Left lobe of liver (tissue), 2 donors: ENCODE data around the gene MTSS2. TPM values are rescaled to one million over a fixed set of nuclear protein-coding genes. Genes with fewer than 3 reads are reported as not detected.
"Not testable (repeated sequence)": the region's sequence is repeated elsewhere in the genome, so short reads cannot be mapped to it uniquely, and the experiment has no call there.

Experiments
- ATAC-seq: fragments of 200-7000 bp; cut with Tn5 transposase; one replicate; pipeline ENCODE4 v1.9.1; 2020; ENCODE audit warnings: mild to moderate bottlenecking, moderate library complexity
- DNase-seq: peaks from one replicate; pipeline ENCODE4 v3.0.0-alpha.2; 2020; ENCODE audit warnings: low spot score
- total RNA-seq: library from RNA; stranded (reverse); gene quantifications from one replicate; pipeline ENCODE4 v1.2.1, GENCODE V29; 2021
- donor health status: DM: no; HTN: no; CAD: no; lungs with moderate emphysema.
- donor health status: DM: no; HTN: yes; CAD: no.

Gene MTSS2
- total RNA-seq, 1 donor from 2014 or later = 58.1 TPM

DNA sequence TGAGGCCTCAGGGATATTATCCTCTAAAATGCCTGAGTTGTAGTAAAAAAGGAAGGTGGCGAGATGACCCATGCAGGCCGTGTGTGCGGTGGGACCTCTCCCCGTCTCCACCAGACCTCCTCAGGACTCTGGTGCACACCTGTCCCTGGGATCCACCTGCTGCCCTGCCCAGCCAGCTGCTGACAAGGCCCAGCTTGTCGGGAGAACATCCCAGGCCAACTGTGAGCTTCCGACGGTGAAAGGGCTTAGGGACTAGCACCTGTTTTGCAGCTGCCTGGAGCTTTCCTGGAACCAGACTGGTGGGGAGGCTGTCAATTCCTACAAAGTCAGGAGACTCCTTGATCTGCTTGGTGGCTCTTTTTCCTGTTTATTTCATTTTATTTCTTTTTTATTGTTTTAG, 27.9 kb downstream of the MTSS2 start:
- DNase-seq (no peak), ATAC-seq (no peak)

- ATAC-seq (peak; percentile 24), DNase-seq (no peak)
These were observed 29.1 kb downstream of the MTSS2 start for GRCh38 chr16:70656712-70657263.

DNA sequence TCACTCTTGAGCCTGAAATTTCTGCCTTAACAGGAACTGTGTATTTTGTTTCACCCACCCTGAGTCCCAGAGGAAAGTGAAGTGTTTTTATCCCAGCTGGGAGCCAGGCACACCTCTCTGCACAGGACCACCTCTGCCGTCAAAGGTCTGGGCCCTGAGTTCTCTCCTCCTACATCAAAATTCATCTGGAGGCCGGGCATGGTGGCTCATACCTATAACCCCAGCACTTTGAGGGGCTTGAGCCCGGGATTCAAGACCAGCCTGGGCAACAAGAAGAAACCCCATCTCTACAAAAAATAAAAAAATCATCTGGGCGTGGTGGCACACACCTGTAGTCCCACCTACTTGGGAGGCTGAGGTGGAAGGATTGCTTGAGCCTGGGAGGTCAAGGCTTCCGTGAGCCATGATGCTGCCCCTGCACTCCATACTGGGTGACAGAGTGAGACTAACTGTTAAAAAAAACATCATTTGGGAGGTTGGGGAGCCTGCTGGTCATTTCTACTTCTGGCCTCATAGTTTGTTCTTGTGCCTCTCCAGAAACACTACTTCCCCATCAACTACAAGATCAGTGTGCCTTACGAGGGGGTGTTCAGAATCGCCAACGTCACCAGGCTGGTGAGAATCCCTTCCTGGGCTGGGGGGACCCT, 29.7 kb downstream of the MTSS2 start:
- ATAC-seq (no peak), DNase-seq (no peak)

DNA sequence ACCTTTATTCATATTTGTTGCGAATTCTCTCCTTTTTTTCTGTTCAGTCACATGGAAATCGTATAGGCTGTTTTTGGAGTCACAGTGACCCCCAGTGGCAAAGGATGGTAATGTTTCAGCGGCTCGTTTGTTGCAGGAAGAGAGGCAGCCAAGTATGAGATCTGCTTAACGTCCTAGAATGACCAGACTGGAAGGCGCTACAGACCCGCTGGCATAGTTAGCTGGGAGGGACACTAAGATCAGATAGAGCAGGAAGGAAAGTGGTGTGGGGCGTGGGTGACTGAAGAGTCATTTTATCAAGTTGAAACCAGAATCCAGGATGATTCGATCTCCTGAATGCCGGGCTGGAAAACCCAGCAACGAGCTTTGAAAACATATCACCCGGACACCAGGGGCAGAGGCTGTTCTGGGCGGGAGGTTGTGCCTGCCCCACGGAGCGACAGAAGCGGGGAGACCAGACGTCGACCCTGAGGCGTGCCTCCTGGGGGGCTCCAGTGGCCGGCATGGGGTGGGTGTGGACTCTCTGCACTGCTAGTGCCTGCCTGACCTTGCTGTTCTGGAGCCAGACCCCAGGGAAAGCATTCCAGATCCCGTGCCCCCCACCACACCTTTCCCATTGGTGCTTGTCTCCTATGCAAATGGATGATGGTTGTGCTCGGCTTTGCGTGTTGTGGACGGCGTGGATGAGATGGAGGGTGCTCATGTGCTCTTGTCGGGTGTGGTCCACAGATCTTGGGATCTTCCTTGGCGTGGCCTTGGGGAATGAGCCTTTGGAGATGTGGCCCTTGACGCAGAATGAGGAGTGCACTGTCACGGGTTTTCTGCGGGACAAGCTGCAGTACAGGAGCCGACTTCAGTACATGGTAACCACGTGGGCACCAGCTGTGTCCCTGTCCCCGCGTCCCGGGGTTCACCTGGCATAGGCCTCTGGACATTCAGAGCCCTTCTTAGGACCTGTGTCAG, 31.8 kb downstream of the MTSS2 start:
- peak; percentile 96 for ATAC-seq

GRCh38 chr16:70653406-70653805, 32.4 kb downstream of the MTSS2 start:
- DNase-seq = no peak
- ATAC-seq = no peak

More for the DNA sequence above, 31.8 kb downstream of the MTSS2 start:
- DNase-seq = peak; percentile 84

- ATAC-seq = no peak
- DNase-seq = no peak
These were observed 33.5 kb downstream of the MTSS2 start for GRCh38 chr16:70652322-70652721.

- no peak for DNase-seq
- no peak for ATAC-seq
These were observed 34.3 kb downstream of the MTSS2 start for GRCh38 chr16:70651524-70651923.

GRCh38 chr16:70650216-70650615, 35.6 kb downstream of the MTSS2 start:
- DNase-seq = no peak
- no peak for ATAC-seq

DNA sequence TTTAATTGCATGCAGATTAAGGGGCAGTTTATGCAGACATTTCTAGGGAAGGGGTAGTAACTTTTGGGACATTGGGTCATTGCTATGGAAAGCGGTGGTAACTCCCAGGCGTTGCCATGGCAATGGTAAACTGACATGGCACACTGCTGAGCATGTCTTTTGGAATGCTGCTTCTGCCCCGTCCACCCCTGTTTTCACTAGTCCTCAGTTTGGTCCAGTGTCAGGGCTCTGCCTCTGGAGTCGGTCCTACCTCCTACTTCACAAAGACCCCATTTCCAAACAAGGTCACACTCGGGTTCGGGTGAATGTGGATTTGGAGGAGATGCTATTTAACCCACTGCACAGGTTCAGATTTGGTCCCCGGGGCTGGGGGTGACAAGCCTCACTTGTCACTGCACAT, 36.6 kb downstream of the MTSS2 start:
- DNase-seq (no peak), ATAC-seq (no peak)

GRCh38 chr16:70648606-70649005, 37.2 kb downstream of the MTSS2 start:
- DNase-seq (no peak), ATAC-seq (no peak)

DNA sequence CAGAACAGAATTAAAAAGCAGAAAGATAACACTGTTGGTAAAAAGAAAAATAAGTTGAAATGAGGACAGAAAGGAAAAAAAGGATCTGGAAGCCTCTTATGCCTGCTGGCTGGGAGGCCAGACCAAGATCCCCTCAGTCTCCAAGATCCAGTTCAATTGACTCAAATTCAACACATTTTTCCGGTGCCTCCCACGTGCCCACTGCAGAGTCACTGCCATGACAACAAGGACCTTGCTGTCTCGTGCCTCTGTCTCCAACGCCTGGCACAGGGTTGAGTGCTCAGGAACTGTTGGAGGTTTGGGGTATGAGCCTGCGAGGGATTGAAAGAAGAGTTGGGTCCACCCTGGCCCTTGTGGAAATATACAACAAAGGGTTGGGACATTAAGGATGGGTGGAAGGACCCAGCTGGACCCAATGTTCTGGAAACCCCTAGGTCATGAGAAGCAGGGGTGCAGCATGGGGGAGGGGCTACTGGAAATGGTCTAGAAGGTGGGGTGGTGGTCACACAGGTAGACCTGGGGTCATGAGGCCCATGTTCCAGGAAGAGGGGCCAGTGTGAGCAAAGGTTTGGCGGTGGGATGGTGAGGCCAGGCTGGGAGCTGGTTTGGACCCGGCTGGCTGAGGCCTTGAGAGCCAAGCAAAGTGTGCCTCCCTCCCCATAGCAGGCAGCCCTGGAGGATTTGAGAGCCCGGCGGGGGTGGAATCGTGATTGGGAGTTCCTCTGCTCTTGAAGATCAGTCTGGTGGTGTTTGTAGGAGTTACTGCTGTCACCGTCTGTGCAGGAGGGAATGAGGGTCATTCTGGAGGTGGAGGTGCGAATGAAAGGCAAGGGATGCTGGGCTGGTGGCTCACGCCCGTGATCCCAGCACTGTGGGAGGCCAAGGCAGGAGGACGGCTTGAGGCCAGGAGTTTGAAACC, 38.2 kb downstream of the MTSS2 start:
- DNase-seq = no peak

DNA sequence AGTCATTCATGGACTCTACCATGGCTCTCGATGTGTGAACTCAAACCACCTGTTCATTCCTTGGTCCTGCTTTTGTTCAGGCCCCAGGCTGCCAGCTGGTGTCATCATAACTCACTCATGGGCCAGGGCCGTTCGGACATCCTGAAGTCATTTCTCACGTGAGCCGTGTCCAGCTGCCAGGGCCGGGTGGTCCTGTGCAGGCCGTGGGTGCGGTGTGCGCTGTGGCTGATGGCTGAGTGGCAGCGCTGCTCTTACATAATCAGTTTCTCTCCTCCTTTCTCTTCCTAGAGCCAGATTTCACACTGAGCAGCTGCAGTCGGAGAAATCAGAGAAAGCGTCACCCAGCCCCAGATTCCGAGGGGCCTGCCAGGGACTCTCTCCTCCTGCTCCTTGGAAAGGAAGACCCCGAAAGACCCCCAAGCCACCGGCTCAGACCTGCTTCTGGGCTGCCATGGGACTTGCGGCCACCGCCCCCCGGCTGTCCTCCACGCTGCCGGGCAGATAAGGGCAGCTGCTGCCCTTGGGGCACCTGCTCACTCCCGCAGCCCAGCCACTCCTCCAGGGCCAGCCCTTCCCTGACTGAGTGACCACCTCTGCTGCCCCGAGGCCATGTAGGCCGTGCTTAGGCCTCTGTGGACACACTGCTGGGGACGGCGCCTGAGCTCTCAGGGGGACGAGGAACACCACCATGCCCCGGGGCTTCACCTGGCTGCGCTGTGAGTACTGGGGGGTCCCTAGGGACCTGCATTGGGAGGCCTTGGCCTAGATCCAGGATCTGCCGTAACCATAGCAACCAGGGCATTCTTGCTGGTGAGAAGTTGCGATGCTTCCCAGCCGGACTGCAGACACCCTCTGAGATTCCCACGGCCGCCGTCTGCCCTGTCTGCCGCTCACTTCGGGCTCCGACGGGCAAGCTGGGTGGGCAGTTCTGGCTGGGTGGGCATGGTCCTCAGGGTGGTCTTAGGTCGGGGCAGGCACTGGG, 39.3 kb downstream of the MTSS2 start, which contains the start of gene IL34:
Gene IL34 (plus strand): TSS at position 300 of the 982 bp plus-strand sequence. CDS start 389 bp downstream, at position 689.
- DNase-seq (no peak), ATAC-seq (no peak)

More for the DNA sequence above, 38.2 kb downstream of the MTSS2 start:
- no peak for ATAC-seq

- DNase-seq = no peak
- no peak for ATAC-seq
These were observed 40.9 kb downstream of the MTSS2 start for GRCh38 chr16:70644763-70645597.

- ATAC-seq, DNase-seq: not testable (repeated sequence)
These were observed 42.6 kb downstream of the MTSS2 start for GRCh38 chr16:70643264-70643663.

- no peak for ATAC-seq
- DNase-seq = no peak
These were observed 43.2 kb downstream of the MTSS2 start for GRCh38 chr16:70642633-70643032.

GRCh38 chr16:70638814-70639792, 46.8 kb downstream of the MTSS2 start:
- ATAC-seq (no peak), DNase-seq (no peak)
